ENCODE measurements around the gene MEAF6.

- TF ChIP-seq, protein P1, sequence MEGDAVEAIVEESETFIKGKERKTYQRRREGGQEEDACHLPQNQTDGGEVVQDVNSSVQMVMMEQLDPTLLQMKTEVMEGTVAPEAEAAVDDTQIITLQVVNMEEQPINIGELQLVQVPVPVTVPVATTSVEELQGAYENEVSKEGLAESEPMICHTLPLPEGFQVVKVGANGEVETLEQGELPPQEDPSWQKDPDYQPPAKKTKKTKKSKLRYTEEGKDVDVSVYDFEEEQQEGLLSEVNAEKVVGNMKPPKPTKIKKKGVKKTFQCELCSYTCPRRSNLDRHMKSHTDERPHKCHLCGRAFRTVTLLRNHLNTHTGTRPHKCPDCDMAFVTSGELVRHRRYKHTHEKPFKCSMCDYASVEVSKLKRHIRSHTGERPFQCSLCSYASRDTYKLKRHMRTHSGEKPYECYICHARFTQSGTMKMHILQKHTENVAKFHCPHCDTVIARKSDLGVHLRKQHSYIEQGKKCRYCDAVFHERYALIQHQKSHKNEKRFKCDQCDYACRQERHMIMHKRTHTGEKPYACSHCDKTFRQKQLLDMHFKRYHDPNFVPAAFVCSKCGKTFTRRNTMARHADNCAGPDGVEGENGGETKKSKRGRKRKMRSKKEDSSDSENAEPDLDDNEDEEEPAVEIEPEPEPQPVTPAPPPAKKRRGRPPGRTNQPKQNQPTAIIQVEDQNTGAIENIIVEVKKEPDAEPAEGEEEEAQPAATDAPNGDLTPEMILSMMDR (conservative IDR thresholded peaks at IDR 0.05; ENCODE audit: low read depth in 2 of 2), result no peak
- TF ChIP-seq REST (IDR thresholded peaks at IDR 0.05; ENCODE audit: unreplicated experiment) (no peak), POLR2AphosphoS5 (IDR thresholded peaks at IDR 0.05; ENCODE audit: low read depth) (no peak), EZH2 (IDR thresholded peaks at IDR 0.05; ENCODE audit: low read depth, unreplicated experiment) (no peak), EZH2phosphoT487 (IDR thresholded peaks at IDR 0.05; ENCODE audit: unreplicated experiment) (no peak), ZNF331 (CRISPR knock-in tag; IDR thresholded peaks at IDR 0.05; ENCODE audit: low read depth) (no peak), CREB1 (CRISPR knock-in tag; IDR thresholded peaks at IDR 0.05; ENCODE audit: low read depth) (no peak), STAT1 (IDR thresholded peaks at IDR 0.05; ENCODE audit: unreplicated experiment) (no peak), NANOG (IDR thresholded peaks at IDR 0.05; ENCODE audit: borderline replicate concordance) (no peak), ZNF462 (CRISPR knock-in tag; IDR thresholded peaks at IDR 0.05) (no peak), JUNB (IDR thresholded peaks at IDR 0.05; ENCODE audit: unreplicated experiment) (no peak)
- TF ChIP-seq, protein P2, sequence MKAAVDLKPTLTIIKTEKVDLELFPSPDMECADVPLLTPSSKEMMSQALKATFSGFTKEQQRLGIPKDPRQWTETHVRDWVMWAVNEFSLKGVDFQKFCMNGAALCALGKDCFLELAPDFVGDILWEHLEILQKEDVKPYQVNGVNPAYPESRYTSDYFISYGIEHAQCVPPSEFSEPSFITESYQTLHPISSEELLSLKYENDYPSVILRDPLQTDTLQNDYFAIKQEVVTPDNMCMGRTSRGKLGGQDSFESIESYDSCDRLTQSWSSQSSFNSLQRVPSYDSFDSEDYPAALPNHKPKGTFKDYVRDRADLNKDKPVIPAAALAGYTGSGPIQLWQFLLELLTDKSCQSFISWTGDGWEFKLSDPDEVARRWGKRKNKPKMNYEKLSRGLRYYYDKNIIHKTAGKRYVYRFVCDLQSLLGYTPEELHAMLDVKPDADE (IDR thresholded peaks at IDR 0.05), result no peak
These were observed 7.8 kb downstream of the MEAF6 start for GRCh38 chr1:37506740-37507139.
